ENCODE data around the gene SEC11C. TPM values are rescaled to one million over a fixed set of nuclear protein-coding genes. Genes with fewer than 3 reads are reported as not detected.

Gene SEC11C
- total RNA-seq, 1 donor from 2014 or later = 53.4 TPM

DNA sequence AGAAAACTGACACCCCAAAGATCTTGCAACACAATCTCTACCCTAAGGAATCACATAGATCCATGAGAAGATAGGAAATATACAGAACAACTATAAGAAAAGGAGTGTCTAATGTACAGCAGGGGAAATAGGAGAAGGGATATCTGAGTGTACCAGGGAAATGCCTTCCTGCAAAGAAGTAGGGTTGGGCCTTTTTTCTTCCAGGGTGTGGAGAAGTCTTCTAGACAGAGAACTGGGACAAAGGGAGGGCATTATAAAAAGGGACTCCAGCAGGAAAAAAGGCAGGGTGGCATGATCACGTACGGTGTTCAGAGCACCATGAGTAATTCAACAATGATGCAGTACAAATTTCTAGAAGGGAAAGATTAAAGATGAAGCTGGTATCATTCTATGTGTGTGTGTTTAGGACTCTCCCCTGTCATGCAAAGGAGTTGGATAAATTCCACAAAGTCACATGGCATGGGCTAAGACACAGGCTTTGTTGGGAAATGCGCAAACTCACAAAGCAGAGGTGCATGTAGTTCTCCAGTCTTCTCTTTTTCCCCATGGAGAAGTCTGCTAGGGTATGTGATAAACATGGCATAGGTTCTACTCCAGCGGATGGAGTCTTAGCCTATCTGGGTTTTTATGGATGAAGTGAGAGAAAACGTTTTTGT, 6.7 kb upstream of the SEC11C start:
- Mint-ChIP-seq H3K4me3 (no peak overlapping the region), H3K4me1 (no peaks in the 10 kb centered on the region), H3K27me3 (ENCODE audit: insufficient read depth, low read depth) (peaks cover 10% of the 10 kb centered on the region), H3K9me3 (no peaks in the 10 kb centered on the region), H3K36me3 (no peaks in the 10 kb centered on the region), H3K27ac (no peak overlapping the region)
- H3K4me3 ChIP-seq = no peak overlapping the region
- H3K79me2 ChIP-seq (ENCODE audit: low read depth) = no peaks in the 10 kb centered on the region
- no peak for TF ChIP-seq CTCF (IDR thresholded peaks at IDR 0.05)
- no peak for TF ChIP-seq EZH2phosphoT487 (IDR thresholded peaks at IDR 0.05)
- TF ChIP-seq EZH2 (IDR thresholded peaks at IDR 0.05) = no peak
- no peak overlapping the region for H3K27ac ChIP-seq
- H2AFZ ChIP-seq (replicated peaks) = no peak overlapping the region
- H3K4me2 ChIP-seq = no peak overlapping the region
- H3K4me1 ChIP-seq = no peaks in the 10 kb centered on the region
- no peak for DNase-seq (ENCODE audit: low spot score)
- H4K20me1 ChIP-seq (ENCODE audit: low read depth) = no peaks in the 10 kb centered on the region
- H3F3A ChIP-seq (ENCODE audit: low read depth) = no peaks in the 10 kb centered on the region
- H3K36me3 ChIP-seq = no peaks in the 10 kb centered on the region
- peaks cover 70% of the 10 kb centered on the region for H3K27me3 ChIP-seq
- no peak overlapping the region for H3K9ac ChIP-seq
- H3K9me3 ChIP-seq (ENCODE audit: low read depth) = no peaks in the 10 kb centered on the region

DNA sequence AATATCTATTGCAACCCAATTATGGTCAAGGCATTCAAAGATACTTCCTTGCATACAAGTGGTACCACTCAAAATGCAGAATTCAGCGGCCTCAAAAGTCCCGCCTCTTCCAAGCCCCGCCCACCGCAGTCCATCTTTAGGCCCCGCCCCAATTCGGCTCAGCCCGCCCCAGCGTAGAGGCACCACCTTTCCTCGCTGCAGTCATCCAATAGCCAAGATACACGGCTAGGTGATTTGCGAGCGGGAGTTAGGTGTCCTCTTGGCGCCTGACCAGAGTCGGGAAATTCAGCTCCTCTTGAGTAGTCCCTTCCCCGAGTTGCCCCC, 431 bp upstream of the SEC11C start:
- Histone ChIP-seq H3K27me3 (peaks cover 37% of the 10 kb centered on the region), H3K4me1 (peaks cover 14% of the 10 kb centered on the region), H3K9me3 (ENCODE audit: low read depth) (no peaks in the 10 kb centered on the region), H3K9ac (no peak overlapping the region), H3K4me2 (peak overlapping the region; percentile 88), H3F3A (ENCODE audit: low read depth) (no peaks in the 10 kb centered on the region), H4K20me1 (ENCODE audit: low read depth) (peaks cover 10% of the 10 kb centered on the region), H3K36me3 (no peaks in the 10 kb centered on the region), H3K27ac (no peak overlapping the region), H3K4me3 (peak overlapping the region; percentile 74), H3K79me2 (ENCODE audit: low read depth) (peaks cover 27% of the 10 kb centered on the region), H2AFZ (replicated peaks) (peak overlapping the region; percentile 96)
- no peaks in the 10 kb centered on the region for H3K36me3 Mint-ChIP-seq
- TF ChIP-seq CTCF (IDR thresholded peaks at IDR 0.05) = no peak
- TF ChIP-seq EZH2 (IDR thresholded peaks at IDR 0.05) = no peak
- no peak for TF ChIP-seq EZH2phosphoT487 (IDR thresholded peaks at IDR 0.05)
- H3K4me1 Mint-ChIP-seq = peaks cover 22% of the 10 kb centered on the region
- peak overlapping the region; percentile 95 for H3K4me3 Mint-ChIP-seq
- H3K9me3 Mint-ChIP-seq = no peaks in the 10 kb centered on the region
- peaks cover 6% of the 10 kb centered on the region for H3K27me3 Mint-ChIP-seq (ENCODE audit: insufficient read depth, low read depth)
- peak; percentile 93 for DNase-seq (ENCODE audit: low spot score)
- H3K27ac Mint-ChIP-seq = peak overlapping the region; percentile 96

DNA sequence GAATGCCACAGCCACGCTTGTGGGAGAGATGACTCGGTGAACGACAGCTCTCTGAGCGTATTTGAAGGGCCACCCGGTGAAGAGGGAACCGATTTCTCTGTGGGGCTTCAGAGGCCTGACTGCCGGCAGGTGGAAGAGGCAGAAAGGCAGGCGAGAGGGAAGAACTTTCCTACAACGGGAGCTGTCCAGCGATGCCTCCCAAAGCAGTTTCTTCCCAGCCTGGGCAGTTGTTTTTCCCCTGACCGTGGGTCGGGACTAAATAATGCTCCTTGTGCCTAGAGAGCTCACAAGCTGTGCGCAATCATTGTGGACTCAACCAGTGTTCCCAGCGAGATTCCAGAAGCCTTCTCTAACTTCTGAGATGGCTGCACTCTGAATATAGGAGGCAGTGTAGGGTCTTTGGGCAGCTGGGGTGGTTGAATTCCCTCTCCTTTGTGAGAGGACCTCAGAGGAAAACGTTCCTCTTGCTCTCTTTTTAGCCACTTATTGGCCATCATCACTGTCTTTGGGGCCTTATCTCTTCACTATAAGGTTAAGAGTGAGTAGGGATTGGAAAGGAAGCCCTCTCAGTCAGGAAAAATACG, 710 bp downstream of the SEC11C start:
- H3K4me3 ChIP-seq = peak overlapping the region; percentile 74
- Mint-ChIP-seq H3K9me3 (no peaks in the 10 kb centered on the region), H3K27ac (no peak overlapping the region), H3K27me3 (ENCODE audit: insufficient read depth, low read depth) (peaks cover 6% of the 10 kb centered on the region), H3K4me1 (peaks cover 22% of the 10 kb centered on the region), H3K36me3 (no peaks in the 10 kb centered on the region), H3K4me3 (peak overlapping the region; percentile 95)
- peak overlapping the region; percentile 10 for H3K9ac ChIP-seq
- no peak for TF ChIP-seq EZH2 (IDR thresholded peaks at IDR 0.05)
- TF ChIP-seq CTCF (IDR thresholded peaks at IDR 0.05) = no peak
- TF ChIP-seq EZH2phosphoT487 (IDR thresholded peaks at IDR 0.05) = no peak
- H3K9me3 ChIP-seq (ENCODE audit: low read depth) = no peaks in the 10 kb centered on the region
- H3K36me3 ChIP-seq = no peaks in the 10 kb centered on the region
- peaks cover 38% of the 10 kb centered on the region for H3K79me2 ChIP-seq (ENCODE audit: low read depth)
- peaks cover 10% of the 10 kb centered on the region for H4K20me1 ChIP-seq (ENCODE audit: low read depth)
- H3K4me1 ChIP-seq = peaks cover 14% of the 10 kb centered on the region
- DNase-seq (ENCODE audit: low spot score) = peak; percentile 64
- H2AFZ ChIP-seq (replicated peaks) = peak overlapping the region; percentile 60
- H3K27ac ChIP-seq = no peak overlapping the region
- no peaks in the 10 kb centered on the region for H3F3A ChIP-seq (ENCODE audit: low read depth)
- peak overlapping the region; percentile 88 for H3K4me2 ChIP-seq
- H3K27me3 ChIP-seq = peaks cover 27% of the 10 kb centered on the region

Measured in neural progenitor cell (in vitro differentiated cells).